IMR-90 (cell line): ENCODE results near the gene TIMM10. TPM values are rescaled to one million over a fixed set of nuclear protein-coding genes. Genes with fewer than 3 reads are reported as not detected.

Experiments
- ATAC-seq: fragments of 200-7000 bp; cut with Tn5 transposase; 2 replicates; pipeline ENCODE4 v1.9.1; 2020; ENCODE audit warnings: low read depth, mild to moderate bottlenecking, moderate library complexity
- BruUV-seq: library from RNA; stranded (reverse); fragments of 400-500 nt; replicated peaks from 2 replicates; lab custom pipeline; 2021; lab: Mats Ljungman, UMichigan
- CTCF ChIA-PET: fragments of 300-600 bp; formaldehyde crosslinking; extraction: SDS; loops from one replicate; lab custom pipeline; 2021; ENCODE audit warnings: antibody characterized with exemption; lab: Yijun Ruan, JAX
- POLR2A ChIA-PET: fragments of 300-600 bp; sonication (Branson Sonifier 250); formaldehyde crosslinking; loops from one replicate; lab custom pipeline; 2022; ENCODE audit warnings: antibody characterized with exemption; ENCODE audit not compliant: unreplicated experiment; lab: Charles Lee
- DNase-seq: peaks from one replicate; pipeline ENCODE4 v3.0.0; 2013
- H2AFZ ChIP-seq: replicated peaks from 2 replicates; pipeline ENCODE3; 2013; ENCODE audit warnings: low read length, mild to moderate bottlenecking; ENCODE audit not compliant: poor library complexity
- H2AK5ac ChIP-seq: 2 replicates; pipeline ENCODE4 v1.6.1; 2013; ENCODE audit warnings: low read depth, low read length, inconsistent platforms
- H2AK9ac ChIP-seq: replicated peaks from 2 replicates; pipeline ENCODE3; 2013; ENCODE audit warnings: mild to moderate bottlenecking, low read depth, low read length, moderate library complexity; ENCODE audit not compliant: poor library complexity
- H2BK120ac ChIP-seq: 2 replicates; pipeline ENCODE4 v1.6.1; 2013; ENCODE audit warnings: low read depth, low read length, inconsistent platforms
- H2BK15ac ChIP-seq: 3 replicates; pipeline ENCODE4 v1.6.1; 2013; ENCODE audit warnings: low read depth, low read length, inconsistent platforms
- H2BK20ac ChIP-seq: 2 replicates; pipeline ENCODE4 v1.6.1; 2013; ENCODE audit warnings: low read depth, mild to moderate bottlenecking, inconsistent platforms, low read length, moderate library complexity
- H2BK5ac ChIP-seq: 2 replicates; pipeline ENCODE4 v1.6.1; 2013; ENCODE audit warnings: mild to moderate bottlenecking, low read depth, low read length, inconsistent platforms; ENCODE audit not compliant: poor library complexity, severe bottlenecking
- H3K14ac ChIP-seq: replicated peaks from 2 replicates; pipeline ENCODE4 v1.6.1; 2013; ENCODE audit warnings: low read depth, low read length, inconsistent platforms
- H3K18ac ChIP-seq: 2 replicates; pipeline ENCODE4 v1.6.1; 2013; ENCODE audit warnings: low read depth, low read length, control low read depth
- H3K23ac ChIP-seq: 2 replicates; pipeline ENCODE4 v1.6.1; 2013; ENCODE audit warnings: low read depth, low read length, inconsistent platforms
- H3K27ac ChIP-seq: 2 replicates; pipeline ENCODE4 v1.5.1; 2013; ENCODE audit warnings: mild to moderate bottlenecking, control low read depth, low read length; ENCODE audit not compliant: insufficient read depth
- H3K27me3 ChIP-seq: 2 replicates; pipeline ENCODE4 v1.6.1; 2013; ENCODE audit warnings: low read length; ENCODE audit not compliant: control insufficient read depth, insufficient read depth
- H3K36me3 ChIP-seq: 2 replicates; pipeline ENCODE4 v1.6.1; 2013; ENCODE audit warnings: low read length, mixed read lengths; ENCODE audit not compliant: control insufficient read depth, insufficient read depth
- H3K4ac ChIP-seq: 2 replicates; pipeline ENCODE4 v1.6.1; 2013; ENCODE audit warnings: low read depth, low read length, inconsistent platforms
- H3K4me1 ChIP-seq: 2 replicates; pipeline ENCODE4 v1.6.1; 2013; ENCODE audit warnings: low read length, mixed read lengths; ENCODE audit not compliant: control insufficient read depth, insufficient read depth
- H3K4me2 ChIP-seq: 2 replicates; pipeline ENCODE4 v1.6.1; 2013; ENCODE audit warnings: low read depth, mild to moderate bottlenecking, control low read depth, low read length, moderate library complexity
- H3K4me3 ChIP-seq: 2 replicates; pipeline ENCODE4 v1.5.1; 2013; ENCODE audit warnings: low read depth, mild to moderate bottlenecking, control low read depth, low read length, moderate library complexity; ENCODE audit not compliant: insufficient read depth
- H3K56ac ChIP-seq: 2 replicates; pipeline ENCODE4 v1.6.1; 2013; ENCODE audit warnings: low read length, inconsistent platforms; ENCODE audit not compliant: insufficient read depth; ENCODE audit errors: extremely low read depth
- H3K79me1 ChIP-seq, 2 experiments: 2 replicates each; pipeline ENCODE4 v1.6.1; 2013; ENCODE audit warnings: low read length in 2 of 2, inconsistent platforms in 1 of 2, low read depth in 1 of 2
- H3K9ac ChIP-seq: 2 replicates; pipeline ENCODE4 v1.6.1; 2013; ENCODE audit warnings: low read depth, low read length, control low read depth
- H3K9me1 ChIP-seq: 2 replicates; pipeline ENCODE4 v1.6.1; 2013; ENCODE audit warnings: low read length, inconsistent platforms; ENCODE audit not compliant: insufficient read depth
- H3K9me3 ChIP-seq: 2 replicates; pipeline ENCODE4 v1.6.1; 2013; ENCODE audit warnings: low read length; ENCODE audit not compliant: control insufficient read depth, insufficient read depth
- H4K20me1 ChIP-seq: 2 replicates; pipeline ENCODE4 v1.6.1; 2013; ENCODE audit warnings: low read length, inconsistent platforms; ENCODE audit not compliant: insufficient read depth
- H4K5ac ChIP-seq: 2 replicates; pipeline ENCODE4 v1.6.1; 2013; ENCODE audit warnings: mild to moderate bottlenecking, low read depth, low read length, control low read depth
- H4K8ac ChIP-seq, 2 experiments: 2 replicates each; pipeline ENCODE4 v1.6.1; 2013; ENCODE audit warnings: low read depth in 2 of 2, low read length in 2 of 2, control low read depth in 1 of 2, inconsistent platforms in 1 of 2
- H4K91ac ChIP-seq: 2 replicates; pipeline ENCODE4 v1.6.1; 2013; ENCODE audit warnings: low read depth, low read length, inconsistent platforms; ENCODE audit not compliant: insufficient read depth
- CTCF ChIP-seq: conservative IDR thresholded peaks from 2 replicates; pipeline ENCODE4 v1.5.1; 2012; ENCODE audit warnings: mild to moderate bottlenecking, low read depth, low read length, improper control_type of control experiment
- ELK1 ChIP-seq: fragments of 150-350 bp; IDR thresholded peaks from 2 replicates; pipeline ENCODE4 v1.6.1; 2016; ENCODE audit warnings: low read depth, mild to moderate bottlenecking, low read length, moderate library complexity, borderline replicate concordance
- FOS ChIP-seq: fragments of 150-350 bp; IDR thresholded peaks from 2 replicates; pipeline ENCODE4 v1.6.1; 2016; ENCODE audit warnings: low read depth, low read length
- MAFK ChIP-seq: IDR thresholded peaks from 2 replicates; pipeline ENCODE4 v1.6.1; 2012; ENCODE audit warnings: low read depth, low read length, improper control_type of control experiment
- MAZ ChIP-seq: IDR thresholded peaks from 2 replicates; pipeline ENCODE4 v1.6.1; 2012; ENCODE audit warnings: low read depth, mild to moderate bottlenecking, low read length, improper control_type of control experiment, moderate library complexity, borderline replicate concordance
- MXI1 ChIP-seq: IDR thresholded peaks from 2 replicates; pipeline ENCODE4 v1.6.1; 2012; ENCODE audit warnings: low read depth, mild to moderate bottlenecking, low read length, moderate library complexity, borderline replicate concordance
- NFE2L2 ChIP-seq: fragments of 150-350 bp; IDR thresholded peaks from 2 replicates; pipeline ENCODE4 v1.6.1; 2016; ENCODE audit warnings: low read depth, mild to moderate bottlenecking, low read length
- RAD21 ChIP-seq: IDR thresholded peaks from 2 replicates; pipeline ENCODE4 v1.6.1; 2012; ENCODE audit warnings: low read length, improper control_type of control experiment
- USF2 ChIP-seq: fragments of 150-350 bp; IDR thresholded peaks from 2 replicates; pipeline ENCODE4 v1.6.1; 2017; ENCODE audit warnings: mild to moderate bottlenecking, antibody characterized with exemption, low read length, low read depth
- WGBS, 2 experiments: methylation state at CpG; one replicate each; pipeline versions ENCODE4 v1.1.5 to v1.1.7; 2013; ENCODE audit warnings: missing lambda C conversion rate in 2 of 2; ENCODE audit not compliant: insufficient read length in 1 of 2; ENCODE audit errors: extremely low coverage in 2 of 2; 5-methylcytosine and 5-hydroxymethylcytosine counted together
- dilution Hi-C: fragments of 300-500 bp; cut with HindIII; formaldehyde crosslinking; loops from one replicate; pipeline ENCODE4 v1.14.3; 2018; ENCODE audit warnings: low sequenced_read_pairs; ENCODE audit not compliant: unreplicated experiment
- in situ Hi-C: fragments of 300-500 bp; cut with MboI; formaldehyde crosslinking; loops from 3 replicates; pipeline ENCODE4 v1.14.3; 2019; ENCODE audit warnings: low sequenced_read_pairs, inconsistent platforms, mixed read lengths
- intact Hi-C: fragments of 100-400 bp; cut with micrococcal nuclease; formaldehyde crosslinking; loops from 2 replicates; pipeline ENCODE4 v1.10.0; 2022
- polyA plus RNA-seq, 3 experiments: library from polyadenylated mRNA; depleted of rRNA; stranded (reverse); fragments of >200 nt; gene quantifications; 2 replicates each; pipeline ENCODE4 v1.2.3, GENCODE V29; 2012; ENCODE audit warnings: low replicate concordance in 1 of 3
- total RNA-seq: library from RNA; depleted of rRNA; stranded (reverse); fragments of >200 nt; gene quantifications from 2 replicates; pipeline ENCODE4 v1.2.3, GENCODE V29; 2012

Gene TIMM10
- total and polyA plus RNA-seq, 2 of the 4 experiments (the other 2 are of a cell fraction): 96.8 to 135 TPM

GRCh38 chr11:57482782-57483561 lies 47.6 kb downstream of the TIMM10 start (continued):
- peak; percentile 75; the same call in 1 of the 2 replicates for TF ChIP-seq MXI1
- TF ChIP-seq MAZ: peak; percentile 93; the same call in 1 of the 2 replicates

GRCh38 chr11:57481915-57482781 lies 48.4 kb downstream of the TIMM10 start:
- no TSS peak for BruUV-seq
- CTCF ChIA-PET: interaction anchor here (0.5 to 1.6 kb wide), 4 partner anchors 9 to 277 kb away, joined by 3 to 4 read pairs (median 4); no protein-coding TSS in a partner anchor
- dilution Hi-C loops: no loop called here
- peaks cover 34% of the 10 kb centered on the region for H3K27me3 ChIP-seq
- H3K14ac ChIP-seq: no peak overlapping the region
- in situ Hi-C loops: loop anchor here (25.0 kb wide), 1 partner anchor 1030 kb away; the partner anchor contains the start of gene OR5B21
- POLR2A ChIA-PET: no interaction called here
- H4K20me1 ChIP-seq: no peaks in the 10 kb centered on the region
- H3K27ac ChIP-seq: no peak overlapping the region
- no peaks in the 10 kb centered on the region for H3K79me1 ChIP-seq
- DNase-seq (no peak), ATAC-seq (no peak)
- H2BK5ac ChIP-seq: no peak overlapping the region
- H3K4me1 ChIP-seq: no peaks in the 10 kb centered on the region
- H3K4me2 ChIP-seq: no peak overlapping the region
- H2BK120ac ChIP-seq: no peak overlapping the region
- H3K18ac ChIP-seq: no peak overlapping the region
- TF ChIP-seq MAFK (no peak), RAD21 (no peak), MAZ (no peak), NFE2L2 (no peak), USF2 (no peak), CTCF (no peak), FOS (no peak), ELK1 (no peak)
- H3K9me1 ChIP-seq: no peaks in the 10 kb centered on the region
- H4K91ac ChIP-seq: no peak overlapping the region
- no peak overlapping the region for H2AFZ ChIP-seq
- 25% methylated on average over 6 of the region's 44 CpGs; no CpG with 5 or more reads in 1 of the 2 experiments for WGBS, 2 experiments
- H4K8ac ChIP-seq: no peak overlapping the region
- no peak overlapping the region for H3K23ac ChIP-seq
- peaks cover 11% of the 10 kb centered on the region; the same call in 1 of the 2 replicates for H3K36me3 ChIP-seq
- H3K9ac ChIP-seq: no peak overlapping the region
- intact Hi-C loops: loop anchor here (2.0 kb wide), 1 partner anchor 137 kb away; no protein-coding TSS in a partner anchor
- no peak overlapping the region for H3K4ac ChIP-seq
- no peaks in the 10 kb centered on the region for H3K9me3 ChIP-seq
- H2BK15ac ChIP-seq: no peak overlapping the region
- H2AK9ac ChIP-seq: no peak overlapping the region
- no peak overlapping the region for H3K4me3 ChIP-seq
- H4K5ac ChIP-seq: no peak overlapping the region
- no peak overlapping the region for H2BK20ac ChIP-seq
- no peak overlapping the region for H3K56ac ChIP-seq
- H2AK5ac ChIP-seq: no peak overlapping the region
